ENCODE measurements around the gene TAF11L5.
"Not testable (repeated sequence)": the region's sequence is repeated elsewhere in the genome, so short reads cannot be mapped to it uniquely, and the experiment has no call there.

The TAF11L5 gene

GRCh38 chr5:17524935-17525334 lies at the start of gene TAF11L5:
Gene TAF11L5 (plus strand): TSS chr5:17525235.
- DNase-seq (ENCODE audit: low read depth); H3K4me3 ChIP-seq (ENCODE audit: low read depth, low read length): not testable (repeated sequence)

GRCh38 chr5:17477043-17477442 lies 48.0 kb upstream of the TAF11L5 start:
- no peak overlapping the region for H3K4me3 ChIP-seq (ENCODE audit: low read depth, low read length)
- DNase-seq (ENCODE audit: low read depth) = no peak

- no peak overlapping the region for H3K4me3 ChIP-seq (ENCODE audit: low read depth, low read length)
- DNase-seq (ENCODE audit: low read depth) = no peak
Observed at GRCh38 chr5:17477573-17478265, 47.3 kb upstream of the TAF11L5 start.

DNA sequence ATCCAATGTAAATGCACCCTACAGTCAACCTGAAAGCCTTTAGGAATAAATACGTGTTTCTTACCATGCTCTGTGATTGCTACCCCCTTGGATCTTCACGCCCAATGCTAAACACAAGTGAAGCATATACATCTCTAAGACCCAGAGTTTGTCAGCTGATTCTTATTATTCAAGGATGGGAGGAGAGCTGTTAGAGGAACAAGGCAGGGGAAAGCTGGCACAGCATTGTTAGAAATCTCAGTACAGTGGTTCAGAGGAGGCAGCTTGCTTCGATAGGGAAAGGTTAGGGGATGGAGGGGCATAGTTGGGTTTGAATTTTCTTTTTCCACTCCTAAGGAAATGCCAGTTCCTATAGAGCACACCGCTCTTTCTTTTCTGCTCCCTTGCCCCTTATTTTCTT lies 43.7 kb upstream of the TAF11L5 start:
- H3K4me3 ChIP-seq (ENCODE audit: low read depth, low read length) = no peak overlapping the region
- no peak for DNase-seq (ENCODE audit: low read depth)

DNA sequence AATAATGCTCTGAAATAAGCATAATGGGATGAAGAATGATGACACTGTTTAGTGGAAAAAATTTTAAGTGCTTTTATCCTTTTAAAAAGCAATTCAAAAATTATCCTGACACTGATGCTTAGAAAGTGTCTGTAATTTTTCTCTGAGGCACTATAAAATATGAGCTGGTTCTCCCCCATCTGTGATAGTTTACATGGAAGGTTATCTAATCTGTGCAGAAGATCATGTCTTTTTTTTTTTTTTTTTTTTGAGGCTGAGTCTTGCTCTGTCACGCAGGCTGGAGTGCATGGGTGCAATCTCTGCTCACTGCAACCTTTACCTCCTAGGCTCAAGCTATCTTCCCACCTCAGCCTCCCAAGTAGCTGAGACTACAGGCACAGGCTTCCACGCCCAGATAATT lies 42.2 kb upstream of the TAF11L5 start:
- no peak overlapping the region for H3K4me3 ChIP-seq (ENCODE audit: low read depth, low read length)
- no peak for DNase-seq (ENCODE audit: low read depth)

- not testable (repeated sequence) for DNase-seq (ENCODE audit: low read depth); H3K4me3 ChIP-seq (ENCODE audit: low read depth, low read length)
Observed at GRCh38 chr5:17486464-17487173, 38.4 kb upstream of the TAF11L5 start.

DNA sequence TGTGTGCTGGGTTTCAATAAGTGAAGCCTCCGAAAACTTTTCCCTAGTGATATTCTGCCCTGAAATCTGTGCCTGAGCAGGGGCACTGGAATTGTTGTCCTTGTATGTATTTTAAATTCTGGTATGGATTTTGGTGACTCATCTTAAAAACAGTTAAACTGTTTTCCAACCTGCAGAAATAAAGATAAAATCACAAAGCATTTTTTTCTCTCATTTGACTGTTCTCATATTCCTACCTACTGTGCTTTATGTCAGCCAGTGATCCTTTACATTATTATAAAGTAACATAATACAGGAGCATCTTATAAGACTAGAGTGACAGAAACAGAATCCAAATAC lies 37.9 kb upstream of the TAF11L5 start:
- H3K4me3 ChIP-seq (ENCODE audit: low read depth, low read length) = no peak overlapping the region
- DNase-seq (ENCODE audit: low read depth) = no peak

DNA sequence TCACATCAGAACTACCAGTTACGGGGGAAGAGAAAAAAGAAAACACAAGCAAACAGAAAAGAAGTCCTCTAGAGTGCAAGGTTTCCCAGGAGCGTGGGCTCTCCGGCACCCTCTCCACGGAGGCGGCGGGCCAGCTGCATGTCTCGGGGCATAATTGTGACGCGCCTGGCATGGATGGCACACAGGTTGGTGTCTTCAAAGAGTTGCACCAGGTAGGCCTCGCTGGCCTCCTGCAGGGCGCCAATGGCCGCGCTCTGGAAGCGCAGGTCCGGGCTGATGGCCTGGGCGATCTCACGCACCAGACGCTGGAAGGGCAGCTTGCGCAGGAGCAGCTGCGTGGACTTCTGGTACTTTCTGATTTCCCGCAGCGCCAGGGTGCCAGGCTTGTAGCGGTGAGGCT lies 33.8 kb upstream of the TAF11L5 start:
- DNase-seq (ENCODE audit: low read depth); H3K4me3 ChIP-seq (ENCODE audit: low read depth, low read length): not testable (repeated sequence)

GRCh38 chr5:17492770-17493169 lies 32.3 kb upstream of the TAF11L5 start:
- DNase-seq (ENCODE audit: low read depth) = no peak
- no peak overlapping the region for H3K4me3 ChIP-seq (ENCODE audit: low read depth, low read length)

DNA sequence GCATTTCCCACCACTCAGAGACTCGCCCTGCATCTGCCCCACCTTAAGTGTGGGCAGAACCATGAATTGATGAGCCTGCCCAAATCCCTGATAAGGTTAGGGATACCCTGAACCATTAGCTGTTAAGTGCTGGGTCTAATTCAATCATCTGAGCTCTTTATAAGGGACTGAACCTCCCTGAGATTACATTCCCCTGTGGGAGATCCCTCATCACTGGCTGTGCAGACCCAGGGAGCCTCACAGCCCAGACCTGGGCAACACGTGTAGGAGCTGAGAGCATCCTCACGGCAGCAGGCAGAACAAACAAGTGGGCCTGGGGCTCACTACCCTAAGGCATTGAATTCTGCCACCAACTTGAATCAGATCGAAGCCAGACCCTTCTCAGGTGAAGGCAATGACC lies 27.6 kb upstream of the TAF11L5 start:
- DNase-seq (ENCODE audit: low read depth) = no peak
- H3K4me3 ChIP-seq (ENCODE audit: low read depth, low read length) = no peak overlapping the region

- not testable (repeated sequence) for H3K4me3 ChIP-seq (ENCODE audit: low read depth, low read length); DNase-seq (ENCODE audit: low read depth)
Observed at GRCh38 chr5:17497931-17498330, 27.1 kb upstream of the TAF11L5 start, which contains the start of gene TAF11L2. Gene TAF11L2 (plus strand): TSS chr5:17498231.

DNA sequence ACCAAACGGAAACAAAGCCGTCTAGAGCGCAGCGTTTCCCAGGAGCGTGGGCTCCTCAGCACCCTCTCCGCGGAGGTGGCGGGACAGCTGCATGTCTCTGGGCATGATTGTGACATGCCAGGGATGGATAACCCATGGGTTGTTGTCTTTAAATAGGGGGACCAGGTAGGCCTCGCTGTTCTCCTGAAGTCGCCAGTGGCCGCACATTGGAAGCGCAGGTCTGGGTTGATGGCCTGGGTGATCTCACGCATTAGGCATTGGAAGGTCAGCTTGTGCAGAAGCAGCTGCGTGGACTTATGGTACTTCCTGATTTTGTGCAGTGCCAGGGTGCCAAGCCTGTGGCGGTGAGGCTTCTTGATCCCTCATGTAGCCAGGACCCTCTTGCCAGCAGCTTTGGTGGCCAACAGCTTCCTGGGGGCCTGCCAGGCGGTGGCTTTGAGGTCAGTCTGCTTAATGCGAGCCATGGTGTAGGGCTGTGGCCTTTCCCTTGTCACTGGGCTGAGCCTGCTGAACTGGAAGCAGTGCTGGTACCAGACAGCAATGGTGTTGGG lies 13.2 kb upstream of the TAF11L5 start:
- no peak overlapping the region for H3K4me3 ChIP-seq (ENCODE audit: low read depth, low read length)
- no peak for DNase-seq (ENCODE audit: low read depth)

DNA sequence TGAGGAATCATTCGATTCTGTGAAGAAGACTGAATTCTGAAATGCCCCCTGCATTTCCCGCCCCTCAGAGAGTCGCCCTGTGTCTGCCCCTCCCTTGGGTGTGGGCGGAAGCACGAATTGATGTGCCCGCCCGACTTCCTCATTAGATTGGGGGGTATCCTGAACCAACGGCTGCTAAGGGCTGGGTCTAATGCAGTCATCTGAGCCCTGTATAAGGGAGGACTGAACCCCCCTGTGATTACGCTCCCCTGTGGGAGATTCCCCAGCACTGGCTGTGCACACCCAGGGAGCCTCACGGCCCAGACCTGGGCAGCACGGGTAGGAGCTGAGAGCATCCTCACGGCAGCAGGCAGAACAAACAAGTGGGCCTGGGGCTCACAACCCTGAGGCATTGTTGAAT lies 7.5 kb upstream of the TAF11L5 start:
- not testable (repeated sequence) for H3K4me3 ChIP-seq (ENCODE audit: low read depth, low read length); DNase-seq (ENCODE audit: low read depth)

- H3K4me3 ChIP-seq (ENCODE audit: low read depth, low read length); DNase-seq (ENCODE audit: low read depth): not testable (repeated sequence)
Observed at GRCh38 chr5:17518067-17518466, 7.0 kb upstream of the TAF11L5 start, which contains the start of gene TAF11L3. Gene TAF11L3 (plus strand): TSS chr5:17518367.

GRCh38 chr5:17519508-17519907 lies 5.5 kb upstream of the TAF11L5 start:
- DNase-seq (ENCODE audit: low read depth); H3K4me3 ChIP-seq (ENCODE audit: low read depth, low read length): not testable (repeated sequence)

GRCh38 chr5:17521501-17521900 lies 3.5 kb upstream of the TAF11L5 start, which contains the start of gene TAF11L4:
Gene TAF11L4 (plus strand): TSS chr5:17521801.
- H3K4me3 ChIP-seq (ENCODE audit: low read depth, low read length) = not testable (repeated sequence)

GRCh38 chr5:17526504-17526903 lies 1.5 kb downstream of the TAF11L5 start:
- not testable (repeated sequence) for DNase-seq (ENCODE audit: low read depth); H3K4me3 ChIP-seq (ENCODE audit: low read depth, low read length)

More at GRCh38 chr5:17521501-17521900, 3.5 kb upstream of the TAF11L5 start, which contains the start of gene TAF11L4:
- DNase-seq (ENCODE audit: low read depth) = not testable (repeated sequence)

DNA sequence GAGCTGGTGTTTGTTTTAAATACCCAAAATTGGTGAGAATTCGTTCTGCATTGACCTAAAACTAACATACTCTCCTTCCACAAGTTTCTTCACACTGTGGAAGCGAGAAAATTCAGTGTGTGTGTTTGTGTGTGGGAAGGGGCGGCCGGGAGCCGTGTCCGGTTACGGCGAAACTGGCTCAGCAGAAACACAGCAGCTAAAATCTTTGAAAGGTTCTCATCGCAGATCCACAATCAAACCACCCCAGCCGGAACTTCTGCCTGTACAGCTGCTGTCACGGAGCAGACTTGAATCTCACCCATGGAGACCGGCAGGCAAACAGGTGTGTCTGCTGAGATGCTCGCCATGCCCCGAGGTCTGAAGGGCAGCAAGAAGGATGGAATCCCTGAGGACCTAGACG lies 3.3 kb downstream of the TAF11L5 start, which contains the start of gene TAF11L6:
Gene TAF11L6, plus strand, starts transcription at position 301 of the 400 bp plus-strand sequence.
- not testable (repeated sequence) for H3K4me3 ChIP-seq (ENCODE audit: low read depth, low read length); DNase-seq (ENCODE audit: low read depth)

Data from skeletal muscle cell (primary cell).